RWPE2 (cell line): ENCODE data around the gene RPL27.

Experiments
- ATAC-seq: fragments of 200-7000 bp; cut with Tn5 transposase; 3 replicates; pipeline ENCODE4 v1.9.1; 2021; ENCODE audit warnings: low read depth
- DNase-seq: peaks from one replicate; pipeline ENCODE4 v3.0.0-alpha.2; 2020; ENCODE audit warnings: low spot score
- H3K27ac ChIP-seq: fragments of 450-650 bp; 2 replicates; pipeline ENCODE4 v1.5.1; 2017; ENCODE audit warnings: mild to moderate bottlenecking; ENCODE audit not compliant: poor library complexity, severe bottlenecking
- H3K27me3 ChIP-seq: fragments of 250-450 bp; sonication (Bioruptor Pico); 2 replicates; pipeline ENCODE4 v1.5.1; 2021; ENCODE audit warnings: mild to moderate bottlenecking, moderate library complexity; ENCODE audit not compliant: insufficient read depth, poor library complexity, severe bottlenecking
- H3K36me3 ChIP-seq: fragments of 250-450 bp; sonication (Bioruptor Pico); 2 replicates; pipeline ENCODE4 v1.5.1; 2020; ENCODE audit warnings: low read depth, mild to moderate bottlenecking, moderate library complexity
- H3K4me1 ChIP-seq: fragments of 250-450 bp; sonication (Bioruptor Pico); 2 replicates; pipeline ENCODE4 v1.5.1; 2021; ENCODE audit warnings: mild to moderate bottlenecking, moderate library complexity; ENCODE audit not compliant: insufficient read depth, poor library complexity, severe bottlenecking
- H3K4me3 ChIP-seq: fragments of 250-450 bp; sonication (Bioruptor Pico); 2 replicates; pipeline ENCODE4 v1.5.1; 2021; ENCODE audit warnings: mild to moderate bottlenecking, moderate library complexity; ENCODE audit not compliant: severe bottlenecking
- H3K9me3 ChIP-seq: fragments of 250-450 bp; sonication (Bioruptor Pico); 2 replicates; pipeline ENCODE4 v1.5.1; 2021; ENCODE audit warnings: mild to moderate bottlenecking, moderate library complexity; ENCODE audit not compliant: severe bottlenecking
- CTCF ChIP-seq: fragments of 450-650 bp; IDR thresholded peaks from one replicate; pipeline ENCODE4 v1.5.1; 2017; ENCODE audit warnings: mild to moderate bottlenecking, moderate library complexity; ENCODE audit not compliant: poor library complexity, severe bottlenecking

RPL27 gene

GRCh38 chr17:43042025-43042628 is 43.9 kb downstream of the RPL27 start:
- peaks cover 13% of the 10 kb centered on the region for H3K36me3 ChIP-seq
- no peaks in the 10 kb centered on the region for H3K27me3 ChIP-seq
- no peak overlapping the region for H3K4me3 ChIP-seq
- no peaks in the 10 kb centered on the region for H3K9me3 ChIP-seq
- H3K4me1 ChIP-seq: no peaks in the 10 kb centered on the region
- no peak overlapping the region for H3K27ac ChIP-seq
- TF ChIP-seq CTCF: no peak
- DNase-seq (no peak), ATAC-seq (no peak)

GRCh38 chr17:43043307-43043706 is 45.1 kb downstream of the RPL27 start:
- TF ChIP-seq CTCF: no peak
- Histone ChIP-seq H3K4me3 (no peak overlapping the region), H3K27ac (no peak overlapping the region), H3K4me1 (no peaks in the 10 kb centered on the region), H3K27me3 (no peaks in the 10 kb centered on the region), H3K9me3 (no peaks in the 10 kb centered on the region), H3K36me3 (peaks cover 23% of the 10 kb centered on the region)
- ATAC-seq (no peak), DNase-seq (no peak)

GRCh38 chr17:43044024-43044423 is 45.8 kb downstream of the RPL27 start:
- DNase-seq (no peak), ATAC-seq (no peak)
- Histone ChIP-seq H3K36me3 (peaks cover 28% of the 10 kb centered on the region), H3K4me1 (no peaks in the 10 kb centered on the region), H3K9me3 (no peaks in the 10 kb centered on the region), H3K27ac (no peak overlapping the region), H3K4me3 (no peak overlapping the region), H3K27me3 (no peaks in the 10 kb centered on the region)
- no peak for TF ChIP-seq CTCF

- no peaks in the 10 kb centered on the region for H3K27me3 ChIP-seq
- no peak overlapping the region for H3K27ac ChIP-seq
- H3K9me3 ChIP-seq: no peaks in the 10 kb centered on the region
- no peak for ATAC-seq
- H3K36me3 ChIP-seq: peaks cover 81% of the 10 kb centered on the region
- no peak for TF ChIP-seq CTCF
- no peak for DNase-seq
- no peak overlapping the region for H3K4me3 ChIP-seq
- H3K4me1 ChIP-seq: no peaks in the 10 kb centered on the region
These were observed 53.8 kb downstream of the RPL27 start for GRCh38 chr17:43051969-43052368.
